Stimulated activated naive B cell treated with anti-CD40 and anti-IgM and Interleukin-4, amounts not matched to agents 10 μg/mL and 1 μg/mL and 100 μg/mL, for 72 hours (primary cell): ENCODE measurements around the gene UQCR10.

Experiments
- ATAC-seq, 2 donors: fragments of 150-1000 bp; cut with Tn5 transposase; replicated peaks; 2 replicates each; pipeline ENCODE4 v1.10.0; 2021; ENCODE audit warnings: moderate library complexity in 1 of 2
- DNase-seq: peaks from one replicate; pipeline ENCODE4 v3.0.0; 2021
- H3K27ac Mint-ChIP-seq: one replicate; pipeline ENCODE4 v1.8.0; 2022; ENCODE audit warnings: mild to moderate bottlenecking, mixed read lengths
- H3K27me3 Mint-ChIP-seq, 2 donors: one replicate each; pipeline ENCODE4 v1.8.0; 2022; ENCODE audit warnings: mixed read lengths in 2 of 2
- H3K36me3 Mint-ChIP-seq, 2 donors: one replicate each; pipeline ENCODE4 v1.8.0; 2022; ENCODE audit warnings: mixed read lengths in 2 of 2, mild to moderate bottlenecking in 1 of 2
- H3K4me1 Mint-ChIP-seq, 2 donors: one replicate each; pipeline ENCODE4 v1.8.0; 2022; ENCODE audit warnings: mixed read lengths in 2 of 2, mild to moderate bottlenecking in 1 of 2
- H3K4me3 Mint-ChIP-seq, 2 donors: one replicate each; pipeline ENCODE4 v1.8.0; 2022; ENCODE audit warnings: mild to moderate bottlenecking in 2 of 2, mixed read lengths in 2 of 2, moderate library complexity in 1 of 2
- H3K9me3 Mint-ChIP-seq, 2 donors: one replicate each; pipeline ENCODE4 v1.8.0; 2022; ENCODE audit warnings: mixed read lengths in 2 of 2, mild to moderate bottlenecking in 1 of 2

The UQCR10 gene

GRCh38 chr22:29813126-29813525, 46.0 kb downstream of the UQCR10 start:
- DNase-seq (no peak), ATAC-seq (no peak)
- Mint-ChIP-seq H3K27me3 (no peaks in the 10 kb centered on the region), H3K27ac (no peak overlapping the region), H3K36me3 (peaks cover 50 to 72% of the 10 kb centered on the region in 2 donors), H3K9me3 (no peaks in the 10 kb centered on the region), H3K4me1 (peaks cover 0 to 2% of the 10 kb centered on the region in 2 donors), H3K4me3 (no peak overlapping the region)

- no peaks in the 10 kb centered on the region for H3K9me3 Mint-ChIP-seq
- no peak for ATAC-seq
- H3K27ac Mint-ChIP-seq: no peak overlapping the region
- H3K36me3 Mint-ChIP-seq: peaks cover 49 to 74% of the 10 kb centered on the region in 2 donors
- no peak overlapping the region for H3K4me3 Mint-ChIP-seq
- no peak for DNase-seq
- no peaks in the 10 kb centered on the region for H3K27me3 Mint-ChIP-seq
- H3K4me1 Mint-ChIP-seq: peaks cover 0 to 2% of the 10 kb centered on the region in 2 donors
These were observed 46.4 kb downstream of the UQCR10 start for GRCh38 chr22:29813563-29813962.

- Mint-ChIP-seq H3K4me3 (no peak overlapping the region), H3K27ac (peak overlapping the region; percentile 80), H3K27me3 (no peaks in the 10 kb centered on the region), H3K4me1 (peaks cover 0 to 2% of the 10 kb centered on the region in 2 donors), H3K36me3 (peaks cover 53 to 78% of the 10 kb centered on the region in 2 donors), H3K9me3 (no peaks in the 10 kb centered on the region)
- no peak for ATAC-seq
- no peak for DNase-seq
These were observed 46.8 kb downstream of the UQCR10 start for GRCh38 chr22:29814003-29814402.

- ATAC-seq: no peak
- Mint-ChIP-seq H3K27ac (no peak overlapping the region), H3K4me3 (no peak overlapping the region), H3K9me3 (no peaks in the 10 kb centered on the region), H3K4me1 (peaks cover 0 to 2% of the 10 kb centered on the region in 2 donors), H3K36me3 (peaks cover 57 to 76% of the 10 kb centered on the region in 2 donors), H3K27me3 (no peaks in the 10 kb centered on the region)
- DNase-seq: no peak
These were observed 48.4 kb downstream of the UQCR10 start for GRCh38 chr22:29815580-29815979.

- H3K27me3 Mint-ChIP-seq: no peaks in the 10 kb centered on the region
- DNase-seq (no peak), ATAC-seq (no peak)
- H3K36me3 Mint-ChIP-seq: peaks cover 56 to 77% of the 10 kb centered on the region in 2 donors
- H3K4me1 Mint-ChIP-seq: peaks cover 0 to 3% of the 10 kb centered on the region in 2 donors
- H3K9me3 Mint-ChIP-seq: no peaks in the 10 kb centered on the region
- H3K4me3 Mint-ChIP-seq: no peak overlapping the region
- H3K27ac Mint-ChIP-seq: no peak overlapping the region
These were observed 49.0 kb downstream of the UQCR10 start for GRCh38 chr22:29816128-29816527.

- peaks cover 0 to 4% of the 10 kb centered on the region in 2 donors for H3K4me1 Mint-ChIP-seq
- ATAC-seq: no peak
- H3K4me3 Mint-ChIP-seq: no peak overlapping the region
- H3K27me3 Mint-ChIP-seq: no peaks in the 10 kb centered on the region
- H3K9me3 Mint-ChIP-seq: no peaks in the 10 kb centered on the region
- no peak overlapping the region for H3K27ac Mint-ChIP-seq
- DNase-seq: no peak
- peaks cover 56 to 77% of the 10 kb centered on the region in 2 donors for H3K36me3 Mint-ChIP-seq
These were observed 49.4 kb downstream of the UQCR10 start for GRCh38 chr22:29816539-29816938.

- Mint-ChIP-seq H3K9me3 (no peaks in the 10 kb centered on the region), H3K27me3 (no peaks in the 10 kb centered on the region), H3K4me1 (peaks cover 0 to 4% of the 10 kb centered on the region in 2 donors), H3K36me3 (peaks cover 53 to 75% of the 10 kb centered on the region in 2 donors), H3K27ac (no peak overlapping the region), H3K4me3 (no peak overlapping the region)
- ATAC-seq: no peak
- DNase-seq: no peak
These were observed 49.8 kb downstream of the UQCR10 start for GRCh38 chr22:29816980-29817379.

- no peak overlapping the region for H3K27ac Mint-ChIP-seq
- H3K27me3 Mint-ChIP-seq: no peaks in the 10 kb centered on the region
- DNase-seq: no peak
- peaks cover 0 to 4% of the 10 kb centered on the region in 2 donors for H3K4me1 Mint-ChIP-seq
- peaks cover 52 to 72% of the 10 kb centered on the region in 2 donors for H3K36me3 Mint-ChIP-seq
- no peak for ATAC-seq
- H3K9me3 Mint-ChIP-seq: no peaks in the 10 kb centered on the region
- H3K4me3 Mint-ChIP-seq: no peak overlapping the region
These were observed 50.6 kb downstream of the UQCR10 start for GRCh38 chr22:29817724-29818123.

GRCh38 chr22:29819501-29819900, 52.3 kb downstream of the UQCR10 start:
- no peaks in the 10 kb centered on the region for H3K27me3 Mint-ChIP-seq
- H3K27ac Mint-ChIP-seq: no peak overlapping the region
- peaks cover 0 to 4% of the 10 kb centered on the region in 2 donors for H3K4me1 Mint-ChIP-seq
- ATAC-seq: no peak
- peaks cover 50 to 66% of the 10 kb centered on the region in 2 donors for H3K36me3 Mint-ChIP-seq
- no peak for DNase-seq
- H3K4me3 Mint-ChIP-seq: no peak overlapping the region
- H3K9me3 Mint-ChIP-seq: no peaks in the 10 kb centered on the region
